Activated T-cell treated with anti-CD3 and anti-CD28 coated beads, Interleukin-2, amount 50 U/mL, for 4 hours (primary cell): ENCODE data around the gene PFDN2. TPM values are rescaled to one million over a fixed set of nuclear protein-coding genes. Genes with fewer than 3 reads are reported as not detected.

ENCODE experiments used
- ATAC-seq, 2 donors: fragments of 200-7000 bp; cut with Tn5 transposase; one replicate each; pipeline ENCODE4 v1.10.0; 2021
- DNase-seq: peaks from one replicate; pipeline ENCODE4 v3.0.0-alpha.2; 2020
- H3K27me3 Mint-ChIP-seq: one replicate; pipeline ENCODE4 v1.8.0; 2021; ENCODE audit warnings: low read depth, mixed read lengths
- H3K36me3 Mint-ChIP-seq: one replicate; pipeline ENCODE4 v1.8.0; 2022; ENCODE audit warnings: mixed read lengths; ENCODE audit not compliant: insufficient read depth
- H3K4me1 Mint-ChIP-seq: one replicate; pipeline ENCODE4 v1.8.0; 2021; ENCODE audit warnings: low read depth, mixed read lengths
- H3K4me3 Mint-ChIP-seq: one replicate; pipeline ENCODE4 v1.8.0; 2021; ENCODE audit warnings: mild to moderate bottlenecking, moderate library complexity, mixed read lengths
- H3K9me3 Mint-ChIP-seq: one replicate; pipeline ENCODE4 v1.8.0; 2021; ENCODE audit warnings: mixed read lengths
- total RNA-seq, 3 donors: library from RNA; stranded (reverse); gene quantifications; one replicate each; pipeline ENCODE4 v1.2.1, GENCODE V29; 2021

PFDN2 gene, protein sequence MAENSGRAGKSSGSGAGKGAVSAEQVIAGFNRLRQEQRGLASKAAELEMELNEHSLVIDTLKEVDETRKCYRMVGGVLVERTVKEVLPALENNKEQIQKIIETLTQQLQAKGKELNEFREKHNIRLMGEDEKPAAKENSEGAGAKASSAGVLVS
- 100 to 1,000 TPM; 231 to 238 (median 235) TPM for total RNA-seq

GRCh38 chr1:161117759-161118581 lies at the start of gene PFDN2, which contains the start of gene NIT1:
TSS of gene PFDN2 (minus strand) at chr1:161118037. CDS start at chr1:161118026, 11 bp downstream.
TSS of gene NIT1 (plus strand) at chr1:161118105. CDS start at chr1:161118177, 72 bp downstream.
- no peaks in the 10 kb centered on the region for H3K27me3 Mint-ChIP-seq

GRCh38 chr1:161166669-161167548 lies 49.1 kb upstream of the PFDN2 start:
- DNase-seq (no peak), ATAC-seq (no peak)
- Mint-ChIP-seq H3K36me3 (peaks cover 31% of the 10 kb centered on the region), H3K4me3 (peak overlapping the region; percentile 86), H3K4me1 (peaks cover 42% of the 10 kb centered on the region), H3K9me3 (no peaks in the 10 kb centered on the region), H3K27me3 (no peaks in the 10 kb centered on the region)

More at GRCh38 chr1:161117759-161118581, at the start of gene PFDN2, which contains the start of gene NIT1:
- ATAC-seq (peak; percentile 69 to 77), DNase-seq (peak; percentile 79)
- H3K4me3 Mint-ChIP-seq = peak within 1 kb of the TSS; percentile 95
- H3K9me3 Mint-ChIP-seq = no peaks in the 10 kb centered on the region
- H3K36me3 Mint-ChIP-seq = peaks cover 38% of the 10 kb centered on the region
- peaks cover 68% of the 10 kb centered on the region for H3K4me1 Mint-ChIP-seq

DNA sequence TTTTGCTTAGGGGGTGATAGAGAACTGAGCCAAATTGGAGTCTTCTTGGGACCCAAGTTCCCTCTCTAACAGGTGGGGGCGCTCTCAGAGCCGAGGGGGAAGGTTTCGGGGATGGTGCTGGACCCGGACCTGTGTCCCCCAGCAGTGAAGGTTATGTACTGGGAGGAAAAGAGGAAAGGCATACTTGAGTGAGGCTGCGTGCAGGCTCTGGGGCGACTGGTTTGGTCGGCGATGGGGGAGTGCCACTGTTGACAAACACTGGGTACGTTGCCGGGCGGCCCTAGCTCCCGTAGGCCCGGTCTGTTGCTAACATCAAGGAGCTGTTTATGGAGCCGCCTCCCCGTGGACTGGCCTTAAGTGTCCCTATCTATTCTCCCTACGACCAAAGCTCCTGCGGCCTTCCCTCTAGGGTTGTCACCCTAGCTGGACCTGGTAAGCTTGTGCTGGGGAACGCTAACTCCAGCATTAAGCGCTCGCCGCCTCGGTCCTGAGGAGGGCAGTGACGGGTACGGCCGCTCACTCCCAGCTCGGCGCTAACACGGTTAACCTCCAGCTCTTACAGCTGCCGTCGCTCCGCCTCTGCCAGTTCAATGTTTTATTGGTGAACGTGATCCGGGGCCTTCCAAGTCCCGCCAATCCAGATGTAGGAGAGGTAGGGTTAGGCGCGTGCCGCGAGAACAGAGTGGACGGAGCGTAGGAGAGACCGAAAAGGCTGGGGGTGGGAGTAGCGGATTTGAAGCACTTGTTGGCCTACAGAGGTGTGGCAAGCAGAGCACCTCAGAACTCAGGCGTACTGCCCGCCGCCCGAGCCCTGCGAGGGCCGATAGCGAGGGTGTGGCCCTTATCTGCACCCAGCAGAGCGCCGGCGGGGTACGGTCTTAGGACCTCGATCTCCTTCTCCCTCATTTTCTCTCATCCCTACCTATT lies 48.2 kb upstream of the PFDN2 start, which contains the start of gene PPOX:
PPOX (plus strand) TSS at position 685 of the 927 bp plus-strand sequence. CDS start 422 bp downstream, outside the sequence.
- DNase-seq = peak; percentile 82
- ATAC-seq = peak; percentile 97
- H3K4me3 Mint-ChIP-seq = peak within 1 kb of the TSS; percentile 86
- H3K9me3 Mint-ChIP-seq = no peaks in the 10 kb centered on the region
- H3K36me3 Mint-ChIP-seq = peaks cover 29% of the 10 kb centered on the region
- H3K27me3 Mint-ChIP-seq = no peaks in the 10 kb centered on the region
- H3K4me1 Mint-ChIP-seq = peaks cover 50% of the 10 kb centered on the region

DNA sequence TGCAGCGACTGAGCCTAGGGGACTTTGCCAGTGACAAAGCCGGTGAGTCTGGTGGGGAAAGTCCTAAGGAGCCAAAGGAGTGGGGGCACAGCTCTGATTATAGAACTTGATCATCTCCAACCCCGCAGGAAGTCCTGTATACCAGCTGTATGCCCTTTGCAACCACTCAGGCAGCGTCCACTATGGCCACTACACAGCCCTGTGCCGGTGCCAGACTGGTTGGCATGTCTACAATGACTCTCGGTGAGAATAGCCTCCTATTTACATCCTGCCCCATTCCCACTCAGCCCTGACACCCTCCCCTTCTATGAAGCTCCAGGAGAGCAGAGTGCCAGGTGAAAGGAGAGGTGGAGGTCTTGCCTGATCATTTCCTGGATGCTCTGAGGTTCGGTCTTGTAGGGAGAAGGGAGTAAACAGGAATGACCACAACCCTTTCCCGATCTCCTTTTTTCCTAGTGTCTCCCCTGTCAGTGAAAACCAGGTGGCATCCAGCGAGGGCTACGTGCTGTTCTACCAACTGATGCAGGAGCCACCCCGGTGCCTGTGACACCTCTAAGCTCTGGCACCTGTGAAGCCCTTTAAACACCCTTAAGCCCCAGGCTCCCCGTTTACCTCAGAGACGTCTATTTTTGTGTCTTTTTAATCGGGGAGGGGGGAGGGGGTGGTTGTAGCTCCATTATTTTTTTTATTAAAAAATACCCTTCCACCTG lies 47.2 kb upstream of the PFDN2 start:
- Mint-ChIP-seq H3K36me3 (peaks cover 26% of the 10 kb centered on the region), H3K27me3 (no peaks in the 10 kb centered on the region), H3K9me3 (no peaks in the 10 kb centered on the region), H3K4me3 (peak overlapping the region; percentile 21), H3K4me1 (peaks cover 59% of the 10 kb centered on the region)
- ATAC-seq = no peak
- DNase-seq = no peak

- Mint-ChIP-seq H3K9me3 (no peaks in the 10 kb centered on the region), H3K36me3 (peaks cover 20% of the 10 kb centered on the region), H3K4me3 (no peak overlapping the region), H3K27me3 (no peaks in the 10 kb centered on the region), H3K4me1 (peaks cover 68% of the 10 kb centered on the region)
- no peak for ATAC-seq
- no peak for DNase-seq
Observed at GRCh38 chr1:161163793-161164192, 46.0 kb upstream of the PFDN2 start.

GRCh38 chr1:161162806-161163205 lies 45.0 kb upstream of the PFDN2 start:
- Mint-ChIP-seq H3K4me1 (peaks cover 64% of the 10 kb centered on the region), H3K4me3 (no peak overlapping the region), H3K36me3 (peaks cover 16% of the 10 kb centered on the region), H3K9me3 (no peaks in the 10 kb centered on the region), H3K27me3 (no peaks in the 10 kb centered on the region)
- DNase-seq = no peak
- ATAC-seq = no peak

DNA sequence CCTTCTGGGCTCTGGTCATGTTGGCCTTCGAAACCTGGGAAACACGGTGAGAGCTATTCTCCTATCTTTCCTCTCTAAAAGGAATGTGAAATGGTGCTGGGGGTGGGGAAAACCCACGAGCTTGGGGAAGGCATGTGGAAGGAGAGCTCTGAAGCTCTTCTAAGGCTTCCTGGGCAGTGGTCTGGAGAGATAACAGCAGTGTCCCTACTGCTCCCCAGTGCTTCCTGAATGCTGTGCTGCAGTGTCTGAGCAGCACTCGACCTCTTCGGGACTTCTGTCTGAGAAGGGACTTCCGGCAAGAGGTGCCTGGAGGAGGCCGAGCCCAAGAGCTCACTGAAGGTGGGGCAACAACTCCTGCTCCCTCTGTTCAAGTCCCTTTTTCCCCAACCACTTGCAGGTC lies 44.2 kb upstream of the PFDN2 start:
- Mint-ChIP-seq H3K4me1 (peaks cover 58% of the 10 kb centered on the region), H3K27me3 (no peaks in the 10 kb centered on the region), H3K36me3 (peaks cover 21% of the 10 kb centered on the region), H3K4me3 (no peak overlapping the region), H3K9me3 (no peaks in the 10 kb centered on the region)
- ATAC-seq = no peak
- DNase-seq = no peak

DNA sequence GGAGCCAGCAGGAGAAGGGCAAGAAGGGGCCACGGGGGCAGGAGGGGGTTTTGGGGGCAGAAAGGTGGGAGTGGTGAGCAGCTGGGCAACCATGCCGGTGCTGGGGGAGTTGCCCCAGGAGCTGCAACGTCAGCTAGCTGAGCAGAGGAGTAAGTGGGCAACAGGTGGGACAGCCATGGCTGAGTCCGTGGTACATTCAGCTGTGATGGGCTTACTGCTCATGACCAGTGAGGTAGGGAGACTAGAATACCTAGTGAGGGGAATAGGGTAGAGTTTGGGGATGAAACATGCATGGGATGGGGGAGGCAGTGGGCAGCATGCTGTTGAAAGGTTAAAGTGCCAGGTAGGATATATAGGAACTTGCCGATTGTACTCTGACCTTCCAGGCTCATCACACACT lies 43.8 kb upstream of the PFDN2 start:
- no peak for DNase-seq
- no peak for ATAC-seq
- Mint-ChIP-seq H3K4me3 (peak overlapping the region; percentile 63), H3K4me1 (peaks cover 55% of the 10 kb centered on the region), H3K36me3 (peaks cover 23% of the 10 kb centered on the region), H3K9me3 (no peaks in the 10 kb centered on the region), H3K27me3 (no peaks in the 10 kb centered on the region)

DNA sequence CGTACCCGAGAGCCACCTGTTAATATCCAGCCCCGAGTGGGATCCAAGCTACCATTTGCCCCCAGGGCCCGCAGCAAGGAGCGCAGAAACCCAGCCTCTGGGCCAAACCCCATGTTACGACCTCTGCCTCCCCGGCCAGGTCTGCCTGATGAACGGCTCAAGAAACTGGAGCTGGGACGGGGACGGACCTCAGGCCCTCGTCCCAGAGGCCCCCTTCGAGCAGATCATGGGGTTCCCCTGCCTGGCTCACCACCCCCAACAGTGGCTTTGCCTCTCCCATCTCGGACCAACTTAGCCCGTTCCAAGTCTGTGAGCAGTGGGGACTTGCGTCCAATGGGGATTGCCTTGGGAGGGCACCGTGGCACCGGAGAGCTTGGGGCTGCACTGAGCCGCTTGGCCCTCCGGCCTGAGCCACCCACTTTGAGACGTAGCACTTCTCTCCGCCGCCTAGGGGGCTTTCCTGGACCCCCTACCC lies 42.9 kb upstream of the PFDN2 start:
- H3K9me3 Mint-ChIP-seq = no peaks in the 10 kb centered on the region
- H3K4me1 Mint-ChIP-seq = peaks cover 50% of the 10 kb centered on the region
- peak overlapping the region; percentile 88 for H3K4me3 Mint-ChIP-seq
- no peaks in the 10 kb centered on the region for H3K27me3 Mint-ChIP-seq
- H3K36me3 Mint-ChIP-seq = peaks cover 23% of the 10 kb centered on the region
- ATAC-seq = no peak
- no peak for DNase-seq

DNA sequence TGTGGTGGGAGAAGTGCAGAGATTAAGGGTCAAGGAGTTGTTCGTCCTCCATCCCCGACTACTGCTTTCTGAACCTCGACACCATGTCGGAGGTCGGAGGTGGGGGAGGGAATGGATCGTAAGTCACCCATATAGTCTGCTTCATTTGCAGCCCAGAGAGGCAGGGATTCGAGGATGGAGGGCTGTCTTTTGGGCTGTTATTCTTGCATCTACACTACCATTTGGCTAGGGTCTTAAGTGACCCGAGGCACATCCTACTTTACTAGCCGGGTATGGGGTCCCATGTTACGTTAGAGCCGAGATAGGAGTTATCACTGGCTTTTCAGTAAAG lies 42.0 kb upstream of the PFDN2 start:
- Mint-ChIP-seq H3K4me1 (peaks cover 51% of the 10 kb centered on the region), H3K9me3 (no peaks in the 10 kb centered on the region), H3K4me3 (peak overlapping the region; percentile 88), H3K27me3 (no peaks in the 10 kb centered on the region), H3K36me3 (peaks cover 25% of the 10 kb centered on the region)
- ATAC-seq (no peak), DNase-seq (no peak)

DNA sequence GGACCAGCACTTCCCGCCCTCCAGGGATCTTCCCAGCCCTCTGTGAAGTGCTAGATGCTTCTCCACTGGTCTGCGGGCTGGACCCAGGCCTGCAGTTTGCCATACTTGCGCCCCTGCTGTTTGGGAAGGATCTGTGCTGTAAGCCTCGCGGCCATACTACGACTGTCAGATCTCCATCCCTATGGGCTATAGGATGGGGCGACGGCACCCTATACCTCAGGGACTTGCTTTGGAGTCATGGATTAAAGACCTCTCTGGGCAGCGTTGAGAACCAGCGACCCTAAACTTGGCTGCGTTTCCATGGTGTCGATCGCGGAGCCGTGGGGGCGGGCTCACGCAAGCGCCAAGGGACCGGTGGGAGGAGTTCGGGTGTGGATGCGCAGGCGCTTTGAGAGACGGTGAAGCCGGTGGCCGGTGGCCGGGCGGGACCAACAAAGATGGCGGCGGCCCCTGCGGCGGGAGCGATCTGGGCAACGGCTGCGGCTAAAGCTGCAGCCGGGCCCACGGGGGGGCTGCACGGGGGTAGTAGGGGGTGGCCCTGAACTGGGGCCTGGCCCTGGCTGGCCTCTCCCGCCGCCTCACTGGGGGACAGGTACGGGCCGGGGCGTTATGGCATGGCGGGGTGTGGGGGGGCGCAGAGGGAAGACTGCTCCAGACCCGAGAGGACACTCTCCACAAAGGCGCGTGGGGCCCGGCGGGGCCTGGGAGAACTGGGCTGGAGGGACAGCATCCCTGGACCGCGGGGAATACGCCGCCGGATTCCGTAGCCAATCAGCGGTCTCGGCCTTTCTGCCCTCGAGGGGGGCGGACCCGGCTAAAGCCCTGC lies 41.5 kb upstream of the PFDN2 start, which contains the start of gene USP21:
USP21 (plus strand) TSS at position 414 of the 826 bp plus-strand sequence. CDS start 1,141 bp downstream, outside the sequence.
- peaks cover 24% of the 10 kb centered on the region for H3K36me3 Mint-ChIP-seq
- peak within 1 kb of the TSS; percentile 88 for H3K4me3 Mint-ChIP-seq
- H3K9me3 Mint-ChIP-seq = no peaks in the 10 kb centered on the region
- peaks cover 53% of the 10 kb centered on the region for H3K4me1 Mint-ChIP-seq
- no peaks in the 10 kb centered on the region for H3K27me3 Mint-ChIP-seq
- DNase-seq (peak; percentile 89), ATAC-seq (peak; percentile 95 to 96)
